ENCODE measurements around the gene REV3L. TPM values are rescaled to one million over a fixed set of nuclear protein-coding genes. Genes with fewer than 3 reads are reported as not detected.
"Not testable (repeated sequence)": the region's sequence is repeated elsewhere in the genome, so short reads cannot be mapped to it uniquely, and the experiment has no call there.

The REV3L gene
- polyA plus RNA-seq, 2 of the 4 experiments (the other 2 are of a cell fraction), result 4.1 to 12.4 TPM

GRCh38 chr6:111477481-111477938, 5.5 kb downstream of the REV3L start:
- WGBS (ENCODE audit: missing lambda C conversion rate), result 95% methylated on average over 1 of the region's 1 CpG
- POLR2A ChIA-PET, result no interaction called here
- Histone ChIP-seq H3K9me3 (no peaks in the 10 kb centered on the region), H3K4me1 (peaks cover 48% of the 10 kb centered on the region), H3K27ac (peak overlapping the region; percentile 41 to 42; a peak in 2 of 6 replicates), H3K4me2 (peak overlapping the region; percentile 65), H3K4me3 (no peak overlapping the region)
- CTCF ChIA-PET, result interaction anchor here (1.0 to 2.4 kb wide), 6 partner anchors 52 to 467 kb away, joined by 3 to 16 read pairs (median 4); a partner anchor contains a TSS
- FAIRE-seq, result no peak
- TF ChIP-seq CEBPB (IDR thresholded peaks at IDR 0.05) (no peak), USF2 (IDR thresholded peaks at IDR 0.05) (no peak), RNF2 (IDR thresholded peaks at IDR 0.05; ENCODE audit: borderline replicate concordance, low read depth) (no peak), NPAS2 (CRISPR knock-in tag; IDR thresholded peaks at IDR 0.05; ENCODE audit: borderline replicate concordance) (no peak), FOSB (CRISPR knock-in tag; IDR thresholded peaks at IDR 0.05) (no peak), CHD2 (IDR thresholded peaks at IDR 0.05; ENCODE audit: low read length, partially characterized antibody) (no peak), ESRRA (IDR thresholded peaks at IDR 0.05; ENCODE audit: borderline replicate concordance, low read length) (no peak), JUNB (IDR thresholded peaks at IDR 0.05) (no peak), ZC3H11A (IDR thresholded peaks at IDR 0.05) (no peak), ZSCAN20 (CRISPR knock-in tag; IDR thresholded peaks at IDR 0.05) (no peak), MAFK (IDR thresholded peaks at IDR 0.05; ENCODE audit: partially characterized antibody) (no peak), NR3C1 (IDR thresholded peaks at IDR 0.05) (no peak), ZNF302 (CRISPR knock-in tag; IDR thresholded peaks at IDR 0.05) (no peak), ELK1 (IDR thresholded peaks at IDR 0.05; ENCODE audit: low read depth, low read length) (no peak), HDAC2 (IDR thresholded peaks at IDR 0.05) (no peak), HOXB5 (CRISPR knock-in tag; IDR thresholded peaks at IDR 0.05) (no peak), MAX (IDR thresholded peaks at IDR 0.05) (no peak), BHLHE40 (IDR thresholded peaks at IDR 0.05; ENCODE audit: low read depth, low read length) (no peak)
- DNase-seq (ENCODE audit: low read depth in 1 of 2, low spot score in 1 of 2), result no peak
- no peak for ATAC-seq

- 100% methylated on average over 3 of the region's 3 CpGs for WGBS (ENCODE audit: missing lambda C conversion rate)
- CTCF ChIA-PET; FAIRE-seq; DNase-seq (ENCODE audit: low read depth in 1 of 2, low spot score in 1 of 2); POLR2A ChIA-PET; ATAC-seq; H3K4me3 ChIP-seq; H3K9me3 ChIP-seq; H3K4me2 ChIP-seq; H3K27ac ChIP-seq: not testable (repeated sequence)
- peaks cover 52% of the 10 kb centered on the region for H3K4me1 ChIP-seq
Measured at GRCh38 chr6:111476061-111476460, 7.0 kb downstream of the REV3L start.

- TF ChIP-seq ZC3H11A (IDR thresholded peaks at IDR 0.05), result no peak
- no peak for TF ChIP-seq USF2 (IDR thresholded peaks at IDR 0.05)
- TF ChIP-seq REST (IDR thresholded peaks at IDR 0.05), result no peak
- TF ChIP-seq HEYL (CRISPR knock-in tag; IDR thresholded peaks at IDR 0.05), result no peak
- TF ChIP-seq ZFP36 (IDR thresholded peaks at IDR 0.05; ENCODE audit: borderline replicate concordance, partially characterized antibody), result no peak
- ATAC-seq (no peak), DNase-seq (ENCODE audit: low read depth in 1 of 2, low spot score in 1 of 2) (no peak), FAIRE-seq (no peak)
- H3K27ac ChIP-seq, result no peak overlapping the region
- no peak overlapping the region for H3K4me2 ChIP-seq
- peaks cover 39% of the 10 kb centered on the region for H3K4me1 ChIP-seq
- no peaks in the 10 kb centered on the region for H3K9me3 ChIP-seq
- POLR2A ChIA-PET, result no interaction called here
- WGBS (ENCODE audit: missing lambda C conversion rate), result 88% methylated on average over 2 of the region's 2 CpGs
- H3K4me3 ChIP-seq, result no peak overlapping the region
- CTCF ChIA-PET, result interaction anchor here (0.7 kb wide), 1 partner anchor 94 kb away, joined by 3 read pairs; no protein-coding TSS in a partner anchor
Measured at GRCh38 chr6:111474771-111475170, 8.2 kb downstream of the REV3L start.

Data from A549 (cell line).